DLD1 (cell line): ENCODE measurements around the gene CLDN18.

Experiments used
- in situ Hi-C: cut with HindIII; loops from 2 replicates; pipeline ENCODE4 v1.10.0; 2017; ENCODE audit warnings: low sequenced_read_pairs

The CLDN18 gene

DNA sequence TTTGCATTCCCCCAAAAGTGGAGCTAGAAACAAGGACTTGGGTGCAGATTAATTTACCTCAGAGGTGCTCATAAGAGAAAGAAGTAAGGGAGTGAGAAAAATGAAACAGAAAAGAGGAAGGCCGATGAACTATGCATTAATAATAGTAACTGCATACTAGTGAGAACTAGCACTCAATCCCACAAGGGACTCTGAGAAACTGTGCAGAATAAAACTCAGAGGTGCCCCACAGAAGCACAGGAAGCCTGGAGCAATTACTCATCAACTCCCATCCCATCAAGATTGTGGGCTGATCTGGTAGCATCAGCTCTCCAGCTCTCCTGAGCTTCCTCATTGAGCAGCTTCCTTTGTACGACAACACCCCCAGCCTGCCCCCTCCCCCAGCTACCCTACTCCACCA, 50.8 kb downstream of the CLDN18 start:
- in situ Hi-C loops = no loop called here

- in situ Hi-C loops = no loop called here
These were observed 52.1 kb downstream of the CLDN18 start for GRCh38 chr3:138062037-138062436.

- in situ Hi-C loops = no loop called here
These were observed 52.7 kb downstream of the CLDN18 start for GRCh38 chr3:138062626-138063025.

- in situ Hi-C loops = no loop called here
These were observed 53.5 kb downstream of the CLDN18 start for GRCh38 chr3:138063416-138063815.

DNA sequence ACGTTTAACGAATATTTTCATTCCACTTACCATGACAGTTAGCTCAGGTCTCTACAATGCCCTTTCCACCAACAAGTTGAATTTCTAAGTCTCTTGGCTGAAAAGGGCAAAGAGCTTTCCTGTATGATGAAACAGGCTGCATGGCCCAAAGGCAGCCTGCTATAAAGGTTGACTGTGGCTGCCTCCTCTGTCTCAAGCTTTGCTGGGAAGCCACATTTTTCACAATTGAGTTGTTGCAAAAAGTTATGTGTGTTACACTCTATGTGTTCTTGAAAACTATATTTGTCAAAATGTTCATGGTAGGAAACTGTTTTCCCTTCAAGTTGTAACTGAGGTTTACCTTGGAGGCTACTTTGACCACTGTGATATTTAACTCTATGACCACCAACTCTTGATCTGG, 56.0 kb downstream of the CLDN18 start:
- in situ Hi-C loops = no loop called here

GRCh38 chr3:138066383-138066782, 56.4 kb downstream of the CLDN18 start:
- in situ Hi-C loops = no loop called here

DNA sequence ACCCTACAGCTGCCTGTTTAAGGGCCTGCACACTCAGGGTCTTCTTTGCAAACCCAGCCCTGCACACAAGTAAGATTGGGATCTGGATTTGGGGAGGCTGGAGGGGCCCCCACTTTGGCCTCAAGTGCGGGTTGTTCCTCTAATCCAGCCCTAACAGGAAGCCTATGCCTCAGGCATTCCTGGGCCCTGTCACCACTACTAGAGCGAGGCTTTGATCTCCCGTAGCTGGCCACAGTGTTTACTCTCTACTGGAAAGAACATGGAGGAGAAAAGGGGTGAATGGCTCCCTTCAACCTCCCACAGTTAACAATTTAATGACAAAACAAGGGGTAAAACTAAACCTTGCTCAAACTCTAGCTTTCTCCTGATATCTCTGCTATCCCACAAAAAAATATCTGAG, 57.0 kb downstream of the CLDN18 start:
- in situ Hi-C loops = no loop called here

DNA sequence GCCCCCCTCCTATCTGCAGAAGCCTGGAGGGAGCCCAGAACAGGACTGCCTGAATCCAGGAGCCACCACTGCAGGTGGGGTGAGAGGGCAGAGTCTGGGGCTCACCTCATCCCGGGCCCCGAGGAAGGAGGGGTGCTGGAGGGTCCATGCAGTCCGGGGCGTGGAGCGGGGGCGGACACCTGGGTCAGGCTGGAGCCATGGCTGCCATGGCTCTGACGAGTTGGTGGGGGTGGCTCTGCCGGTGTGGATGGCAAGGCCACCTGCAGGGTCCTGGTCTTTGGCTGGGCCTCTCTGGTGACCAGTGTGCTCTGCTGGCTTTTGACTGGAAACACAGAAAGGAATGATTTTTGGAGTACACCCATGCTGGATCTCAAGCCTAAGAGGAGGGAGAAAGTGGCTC, 58.1 kb downstream of the CLDN18 start:
- in situ Hi-C loops = no loop called here

- in situ Hi-C loops = no loop called here
These were observed 58.7 kb downstream of the CLDN18 start for GRCh38 chr3:138068579-138069174.

DNA sequence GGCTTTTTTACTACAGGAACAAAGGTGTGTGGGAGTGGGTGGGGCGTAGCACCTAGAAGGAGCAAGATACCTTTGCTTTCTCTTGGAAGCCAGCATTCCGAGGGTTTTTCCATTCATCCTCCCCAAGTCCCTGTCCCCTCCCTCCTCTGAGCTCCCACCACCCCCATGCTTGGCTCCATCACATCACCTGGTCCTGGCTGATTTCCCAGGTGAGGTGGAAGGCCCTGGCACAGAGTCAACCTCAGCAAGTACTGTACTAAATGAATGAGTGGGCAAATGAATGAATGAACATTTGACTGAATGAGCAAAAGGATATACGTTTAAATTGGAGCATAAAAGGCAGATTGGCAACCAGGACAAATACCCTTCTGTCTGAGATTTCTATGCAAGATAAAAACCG, 60.0 kb downstream of the CLDN18 start:
- in situ Hi-C loops = no loop called here

DNA sequence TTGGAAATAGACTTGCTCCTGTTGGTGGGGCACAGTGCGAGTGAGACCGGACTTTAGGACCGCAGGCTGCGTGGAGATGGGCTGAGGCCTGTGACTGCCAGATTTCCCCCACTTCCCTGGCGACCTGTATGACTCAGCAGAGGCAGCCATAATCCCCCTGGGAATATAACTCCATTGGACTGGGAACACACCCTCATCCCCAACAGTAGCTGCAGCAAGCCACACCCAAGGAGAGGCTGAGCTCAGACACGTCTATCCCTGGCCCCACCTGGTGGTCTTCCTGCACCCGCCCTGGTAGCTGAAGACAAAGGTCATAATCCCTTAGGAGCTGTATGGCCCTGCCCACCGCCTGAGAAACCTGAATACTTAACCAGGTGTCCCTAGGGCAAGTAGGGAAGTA, 62.8 kb downstream of the CLDN18 start:
- in situ Hi-C loops = no loop called here

DNA sequence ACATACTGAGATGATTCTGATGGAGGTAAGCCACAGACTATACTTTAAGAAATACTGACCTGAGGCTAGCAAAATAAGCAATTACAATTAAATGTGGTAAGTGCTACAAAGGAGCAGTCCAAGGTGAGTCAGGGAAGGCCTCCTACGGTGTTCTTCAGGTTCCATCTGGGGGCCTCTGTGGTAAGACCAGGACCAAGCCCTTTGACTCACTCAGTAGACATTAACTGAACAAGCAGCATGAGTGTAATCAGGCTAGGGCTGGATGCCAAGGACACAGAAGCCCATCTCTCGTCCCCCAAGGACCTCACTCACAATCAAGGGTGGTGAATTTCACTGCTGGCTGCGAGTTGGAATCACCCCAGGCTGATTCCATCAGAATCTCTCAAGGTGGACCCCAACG, 68.1 kb downstream of the CLDN18 start:
- in situ Hi-C loops = no loop called here

GRCh38 chr3:138078901-138079344, 69.0 kb downstream of the CLDN18 start:
- in situ Hi-C loops = no loop called here

DNA sequence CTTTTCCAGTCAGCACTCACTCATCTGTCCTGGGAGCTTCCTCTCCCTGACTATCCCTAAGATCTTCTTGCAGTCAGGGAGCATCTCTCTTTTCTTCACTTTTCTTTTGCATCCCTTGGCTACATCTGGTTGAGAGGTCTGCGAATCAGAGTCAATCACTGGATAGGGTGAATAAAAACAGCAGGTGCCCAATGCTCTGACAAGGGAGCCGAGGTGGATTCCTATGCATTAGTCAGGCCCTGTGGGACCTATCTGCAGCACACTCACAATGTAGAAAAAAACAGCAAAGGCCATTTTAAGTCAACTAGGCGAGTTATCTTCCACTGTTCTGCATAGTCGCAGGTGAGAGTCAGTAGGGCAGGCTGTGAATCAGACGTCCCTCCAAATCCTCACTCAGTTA, 69.9 kb downstream of the CLDN18 start:
- in situ Hi-C loops = no loop called here

DNA sequence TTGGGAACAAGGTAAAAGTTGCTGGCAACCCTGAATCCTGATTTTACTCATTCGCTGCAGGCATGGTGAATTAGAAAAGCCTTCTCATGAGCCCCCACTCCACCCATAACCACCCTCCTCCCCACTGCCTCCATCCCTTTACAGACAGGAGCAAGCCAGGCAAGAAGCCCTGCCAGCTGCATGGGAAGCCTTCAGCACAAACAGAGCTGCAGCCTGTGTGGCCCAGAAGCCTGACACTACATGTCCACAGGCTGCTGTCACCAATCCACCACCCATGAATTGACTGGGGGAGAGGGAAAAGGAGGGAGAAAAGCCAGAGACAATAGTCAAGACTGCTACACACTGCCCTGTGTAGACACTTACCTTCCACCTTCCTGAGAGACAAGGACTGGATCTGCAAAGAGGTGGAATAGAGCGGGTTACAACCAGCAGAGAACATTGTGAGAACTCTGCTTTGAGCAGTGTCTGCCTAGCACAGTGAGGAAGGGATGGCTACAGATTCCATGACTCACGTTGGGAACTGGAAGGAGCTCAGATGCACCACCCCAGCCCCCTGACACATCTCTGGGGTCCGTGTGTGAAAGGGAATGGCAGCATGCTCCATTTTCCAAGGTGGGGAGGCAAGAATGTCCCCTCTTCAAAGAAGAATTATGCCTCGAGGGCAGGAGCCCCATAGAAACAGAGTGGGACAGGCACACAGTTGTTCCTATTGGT, 71.6 kb downstream of the CLDN18 start:
- in situ Hi-C loops = no loop called here

GRCh38 chr3:138082085-138082991, 72.4 kb downstream of the CLDN18 start:
- in situ Hi-C loops = no loop called here

GRCh38 chr3:138082992-138083386, 73.0 kb downstream of the CLDN18 start:
- in situ Hi-C loops = no loop called here
